ENCODE data around the gene LCA5L.

Gene LCA5L

GRCh38 chr21:39406065-39406464 is 39.5 kb downstream of the LCA5L start:
- Histone ChIP-seq H3K9ac (ENCODE audit: low read length) (no peak overlapping the region), H4K20me1 (ENCODE audit: low read depth, low read length) (no peaks in the 10 kb centered on the region), H2AFZ (ENCODE audit: low read depth, low read length, severe bottlenecking) (no peak overlapping the region), H3K4me3 (ENCODE audit: insufficient read depth, low read length, poor library complexity, severe bottlenecking) (no peak overlapping the region), H3K4me2 (ENCODE audit: low read depth, low read length, poor library complexity, severe bottlenecking) (no peak overlapping the region), H3K9me3 (ENCODE audit: insufficient read depth, low read length) (no peaks in the 10 kb centered on the region), H3K9me2 (replicated peaks; ENCODE audit: insufficient read depth, low read length) (no peaks in the 10 kb centered on the region), H3K36me3 (ENCODE audit: low read length) (peaks cover 11% of the 10 kb centered on the region; the same call in 1 of the 2 replicates), H3K27ac (ENCODE audit: low read depth, low read length) (no peak overlapping the region), H3F3A (ENCODE audit: insufficient read depth) (no peaks in the 10 kb centered on the region), H3K79me2 (ENCODE audit: insufficient read depth, low read length) (no peaks in the 10 kb centered on the region), H3K27me3 (ENCODE audit: low read length) (no peaks in the 10 kb centered on the region)
- TF ChIP-seq CTCF (IDR thresholded peaks at IDR 0.05; ENCODE audit: insufficient read depth, low read length, poor library complexity, severe bottlenecking) (no peak), EZH2phosphoT487 (conservative IDR thresholded peaks at IDR 0.05; ENCODE audit: low read length) (no peak)

- H4K20me1 ChIP-seq (ENCODE audit: low read depth, low read length), result no peaks in the 10 kb centered on the region
Measured at GRCh38 chr21:39400173-39400572, 45.4 kb downstream of the LCA5L start.

GRCh38 chr21:39397646-39398385 is 47.8 kb downstream of the LCA5L start:
- H3K79me2 ChIP-seq (ENCODE audit: insufficient read depth, low read length), result no peaks in the 10 kb centered on the region
- no peaks in the 10 kb centered on the region for H3K27me3 ChIP-seq (ENCODE audit: low read length)
- no peaks in the 10 kb centered on the region for H4K20me1 ChIP-seq (ENCODE audit: low read depth, low read length)
- no peak for TF ChIP-seq CTCF (IDR thresholded peaks at IDR 0.05; ENCODE audit: insufficient read depth, low read length, poor library complexity, severe bottlenecking)
- TF ChIP-seq EZH2phosphoT487 (conservative IDR thresholded peaks at IDR 0.05; ENCODE audit: low read length), result no peak
- peaks cover 7% of the 10 kb centered on the region for H3K36me3 ChIP-seq (ENCODE audit: low read length)
- H3K4me2 ChIP-seq (ENCODE audit: low read depth, low read length, poor library complexity, severe bottlenecking), result no peak overlapping the region
- H3K9ac ChIP-seq (ENCODE audit: low read length), result no peak overlapping the region
- H3K4me3 ChIP-seq (ENCODE audit: insufficient read depth, low read length, poor library complexity, severe bottlenecking), result no peak overlapping the region
- no peak overlapping the region for H3K27ac ChIP-seq (ENCODE audit: low read depth, low read length)
- no peaks in the 10 kb centered on the region for H3F3A ChIP-seq (ENCODE audit: insufficient read depth)
- no peaks in the 10 kb centered on the region for H3K9me2 ChIP-seq (replicated peaks; ENCODE audit: insufficient read depth, low read length)
- H2AFZ ChIP-seq (ENCODE audit: low read depth, low read length, severe bottlenecking), result no peak overlapping the region
- no peaks in the 10 kb centered on the region for H3K9me3 ChIP-seq (ENCODE audit: insufficient read depth, low read length)

More at GRCh38 chr21:39400173-39400572, 45.4 kb downstream of the LCA5L start:
- Histone ChIP-seq H3K9me3 (ENCODE audit: insufficient read depth, low read length) (no peaks in the 10 kb centered on the region), H3K4me2 (ENCODE audit: low read depth, low read length, poor library complexity, severe bottlenecking) (no peak overlapping the region), H3K9me2 (replicated peaks; ENCODE audit: insufficient read depth, low read length) (no peaks in the 10 kb centered on the region), H3K9ac (ENCODE audit: low read length) (no peak overlapping the region), H3K27me3 (ENCODE audit: low read length) (no peaks in the 10 kb centered on the region), H3K4me3 (ENCODE audit: insufficient read depth, low read length, poor library complexity, severe bottlenecking) (no peak overlapping the region), H3K36me3 (ENCODE audit: low read length) (no peaks in the 10 kb centered on the region; the same call in 1 of the 2 replicates), H3F3A (ENCODE audit: insufficient read depth) (no peaks in the 10 kb centered on the region), H3K27ac (ENCODE audit: low read depth, low read length) (no peak overlapping the region), H3K79me2 (ENCODE audit: insufficient read depth, low read length) (no peaks in the 10 kb centered on the region), H2AFZ (ENCODE audit: low read depth, low read length, severe bottlenecking) (no peak overlapping the region)
- no peak for TF ChIP-seq CTCF (IDR thresholded peaks at IDR 0.05; ENCODE audit: insufficient read depth, low read length, poor library complexity, severe bottlenecking)
- TF ChIP-seq EZH2phosphoT487 (conservative IDR thresholded peaks at IDR 0.05; ENCODE audit: low read length), result no peak

All from SU-DHL-6 (cell line).